ENCODE data around the gene SPOCK3.

- TF ChIP-seq CTCF (IDR thresholded peaks at IDR 0.05) (no peak), POLR2A (IDR thresholded peaks at IDR 0.05) (no peak)
Observed at GRCh38 chr4:167031534-167032156, 202.6 kb downstream of the SPOCK3 start.
